ENCODE results near the gene SLC35C1.

The SLC35C1 gene

DNA sequence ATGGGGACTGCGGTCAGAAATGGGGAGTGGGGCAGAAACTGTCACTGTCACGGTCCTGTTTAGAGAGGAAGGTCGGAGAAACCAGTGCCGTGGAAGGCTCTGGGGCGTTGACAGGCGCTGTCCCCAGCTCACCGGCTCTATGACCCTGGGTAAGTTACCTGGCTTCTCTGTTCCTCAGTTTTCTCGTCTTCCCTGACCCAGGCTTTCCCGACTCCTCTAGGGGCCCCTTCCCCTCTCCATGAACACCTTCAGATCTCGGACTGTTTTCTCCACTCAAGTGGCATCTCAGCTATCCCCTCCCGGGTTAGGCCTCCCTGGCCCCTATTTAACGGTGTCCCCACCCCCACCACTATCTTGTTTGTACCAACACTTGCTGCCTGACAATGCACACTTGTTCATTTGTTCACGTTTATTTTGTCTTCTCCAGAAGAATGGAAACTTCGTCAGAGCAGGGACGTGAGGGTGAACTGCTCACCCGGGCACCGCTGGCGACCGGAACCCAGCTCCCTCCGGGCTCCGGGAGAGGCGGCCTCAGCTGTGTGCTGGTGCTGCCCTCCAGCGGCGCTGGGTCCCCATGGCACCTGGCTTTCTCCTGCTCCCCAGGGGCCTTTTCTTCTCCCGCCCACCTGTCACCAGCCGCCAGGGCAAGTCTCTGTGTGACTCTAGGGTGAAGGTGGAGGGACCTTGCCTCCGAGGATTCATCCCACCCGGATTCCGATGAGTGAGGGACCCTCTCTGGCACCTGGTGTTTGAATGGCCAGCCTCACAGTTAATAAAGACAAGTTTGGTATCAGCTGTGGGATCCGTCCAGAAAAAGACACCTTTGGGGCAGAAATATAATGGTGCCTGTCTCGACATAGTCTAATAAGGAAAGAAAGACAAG is 33.1 kb upstream of the SLC35C1 start:
- peak overlapping the region; percentile 51 for H3K9ac ChIP-seq (ENCODE audit: low read length)
- no peaks in the 10 kb centered on the region for H3K36me3 ChIP-seq (ENCODE audit: control insufficient read depth, insufficient read depth, low read length)
- H3K27me3 ChIP-seq (ENCODE audit: control insufficient read depth, insufficient read depth, low read length): peaks cover 5% of the 10 kb centered on the region
- H3K4me3 ChIP-seq (ENCODE audit: low read length): peak overlapping the region; percentile 33
- no peaks in the 10 kb centered on the region for H3K9me3 ChIP-seq (ENCODE audit: control insufficient read depth, low read length)
- peaks cover 4% of the 10 kb centered on the region for H3K4me1 ChIP-seq (ENCODE audit: control insufficient read depth, insufficient read depth, low read length)

DNA sequence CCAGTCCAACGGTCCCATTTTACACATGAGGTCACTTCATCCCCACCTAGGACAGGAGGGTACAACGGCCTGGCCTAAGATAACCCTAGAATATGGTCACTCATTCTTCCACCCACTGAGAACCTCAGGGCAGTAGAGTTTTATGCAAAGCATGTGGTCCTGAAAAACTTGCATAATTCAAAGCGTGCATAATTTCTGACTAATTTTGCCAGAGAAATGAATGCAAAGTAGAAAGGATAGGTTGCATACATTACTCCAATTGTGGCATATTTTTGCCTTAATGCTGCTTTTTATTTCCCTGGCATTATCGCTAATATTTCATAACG is 32.5 kb upstream of the SLC35C1 start:
- Histone ChIP-seq H3K36me3 (ENCODE audit: control insufficient read depth, insufficient read depth, low read length) (no peaks in the 10 kb centered on the region), H3K4me3 (ENCODE audit: low read length) (no peak overlapping the region), H3K9ac (ENCODE audit: low read length) (no peak overlapping the region), H3K4me1 (ENCODE audit: control insufficient read depth, insufficient read depth, low read length) (peaks cover 4% of the 10 kb centered on the region), H3K9me3 (ENCODE audit: control insufficient read depth, low read length) (no peaks in the 10 kb centered on the region), H3K27me3 (ENCODE audit: control insufficient read depth, insufficient read depth, low read length) (no peaks in the 10 kb centered on the region)

DNA sequence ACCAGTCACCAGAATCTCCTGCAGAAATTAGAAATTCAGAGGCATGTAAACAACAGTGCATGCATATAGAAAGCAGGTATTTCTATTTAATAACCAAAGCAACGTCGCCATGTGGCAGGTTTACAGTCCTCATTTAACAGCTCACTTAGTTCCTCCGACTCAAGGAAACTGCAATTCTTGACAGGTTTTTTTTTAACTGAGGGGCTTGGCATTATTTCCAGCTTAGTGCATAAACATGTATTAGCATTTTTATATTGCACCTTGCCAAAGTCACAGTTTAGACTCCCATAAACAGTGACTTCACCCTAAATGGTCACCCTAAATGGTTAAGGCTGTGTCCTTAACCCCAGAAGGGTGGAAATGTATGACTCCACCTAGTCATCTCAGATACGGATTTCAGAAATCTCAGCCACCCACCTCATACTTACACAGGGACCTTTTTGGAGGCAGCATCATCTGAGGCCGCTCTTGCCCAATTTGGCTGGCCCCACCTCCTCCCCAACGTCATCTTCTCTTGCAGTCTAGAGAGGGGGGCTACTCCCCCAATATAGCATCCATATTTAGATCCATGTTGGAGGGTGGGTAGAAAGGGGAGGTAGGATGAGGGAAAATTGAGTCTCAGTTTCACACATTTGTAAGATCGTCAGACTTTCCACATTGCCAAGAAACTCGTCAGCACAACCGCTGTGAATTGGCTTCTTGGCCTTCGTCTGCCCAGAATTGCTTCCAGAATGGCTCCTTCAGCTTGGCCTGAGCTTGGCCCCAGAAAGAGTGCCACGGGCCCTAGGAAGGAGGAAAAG is 31.8 kb upstream of the SLC35C1 start:
- H3K9ac ChIP-seq (ENCODE audit: low read length): no peak overlapping the region
- no peak overlapping the region for H3K4me3 ChIP-seq (ENCODE audit: low read length)
- peaks cover 4% of the 10 kb centered on the region for H3K4me1 ChIP-seq (ENCODE audit: control insufficient read depth, insufficient read depth, low read length)
- no peaks in the 10 kb centered on the region for H3K9me3 ChIP-seq (ENCODE audit: control insufficient read depth, low read length)
- H3K27me3 ChIP-seq (ENCODE audit: control insufficient read depth, insufficient read depth, low read length): no peaks in the 10 kb centered on the region
- H3K36me3 ChIP-seq (ENCODE audit: control insufficient read depth, insufficient read depth, low read length): no peaks in the 10 kb centered on the region

DNA sequence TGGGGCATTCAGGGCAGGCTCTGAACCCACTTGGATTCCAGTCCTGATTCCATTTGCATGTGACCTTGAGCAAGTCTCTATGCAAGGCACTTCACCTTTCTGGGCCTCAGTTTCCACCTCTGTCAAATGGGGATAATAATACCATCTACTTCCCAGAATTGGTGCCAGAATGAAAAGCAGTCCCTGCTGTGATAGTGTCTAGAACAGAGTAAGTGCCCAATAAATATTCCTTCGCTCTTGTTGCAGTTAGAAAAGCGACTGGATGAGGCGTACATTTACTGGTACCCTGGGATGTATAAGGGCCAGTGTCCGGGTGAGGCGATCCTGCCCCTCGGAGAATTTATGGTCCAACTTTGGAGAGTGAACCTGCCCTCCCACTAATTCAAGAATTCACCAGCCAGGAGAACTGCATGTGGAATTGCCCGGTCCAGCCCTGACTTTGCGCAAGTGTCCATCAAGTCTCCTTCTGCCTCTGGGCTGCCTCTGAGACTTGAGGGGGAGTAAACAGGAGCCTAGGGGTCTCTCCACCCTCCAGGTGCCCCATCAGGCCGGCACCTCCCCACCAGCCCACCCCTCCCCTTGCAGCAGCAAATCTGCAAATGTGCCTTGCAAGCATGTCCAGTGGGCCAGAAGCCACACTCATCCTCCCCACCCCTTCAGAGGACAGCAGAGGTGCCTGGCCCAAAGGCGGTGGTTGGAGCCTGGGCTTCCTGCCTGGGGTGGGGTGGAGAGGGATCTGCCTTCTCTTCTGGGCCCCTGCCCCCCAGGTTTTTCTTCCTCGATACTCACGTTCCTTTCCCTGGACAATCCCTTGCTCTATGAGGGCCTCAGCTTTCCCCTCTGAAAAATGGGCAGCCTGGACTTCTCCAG is 30.9 kb upstream of the SLC35C1 start:
- H3K9ac ChIP-seq (ENCODE audit: low read length): no peak overlapping the region
- no peaks in the 10 kb centered on the region for H3K9me3 ChIP-seq (ENCODE audit: control insufficient read depth, low read length)
- H3K36me3 ChIP-seq (ENCODE audit: control insufficient read depth, insufficient read depth, low read length): no peaks in the 10 kb centered on the region
- H3K4me1 ChIP-seq (ENCODE audit: control insufficient read depth, insufficient read depth, low read length): peaks cover 4% of the 10 kb centered on the region
- no peaks in the 10 kb centered on the region for H3K27me3 ChIP-seq (ENCODE audit: control insufficient read depth, insufficient read depth, low read length)
- no peak overlapping the region for H3K4me3 ChIP-seq (ENCODE audit: low read length)

DNA sequence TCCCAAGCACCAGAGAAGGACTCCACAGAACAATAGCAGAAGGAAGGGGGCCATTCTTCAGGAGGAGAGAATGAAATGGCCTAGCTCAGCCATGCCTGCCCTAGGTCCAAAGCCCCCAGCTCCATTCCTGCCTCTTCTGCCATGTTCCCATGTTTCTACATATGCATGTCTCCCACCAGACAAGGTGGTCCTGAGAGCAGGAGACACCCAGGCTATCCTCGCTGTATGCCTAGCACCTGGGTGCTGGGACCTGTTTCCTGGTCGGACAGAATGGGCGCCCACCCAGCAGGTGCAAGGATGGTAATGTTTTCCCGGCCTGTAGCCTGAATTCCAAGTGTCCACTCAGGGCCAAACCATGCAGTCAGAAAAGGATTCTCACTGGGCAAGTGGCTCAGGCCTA is 30.2 kb upstream of the SLC35C1 start:
- no peak overlapping the region for H3K9ac ChIP-seq (ENCODE audit: low read length)
- H3K36me3 ChIP-seq (ENCODE audit: control insufficient read depth, insufficient read depth, low read length): no peaks in the 10 kb centered on the region
- peaks cover 4% of the 10 kb centered on the region for H3K4me1 ChIP-seq (ENCODE audit: control insufficient read depth, insufficient read depth, low read length)
- no peaks in the 10 kb centered on the region for H3K27me3 ChIP-seq (ENCODE audit: control insufficient read depth, insufficient read depth, low read length)
- H3K9me3 ChIP-seq (ENCODE audit: control insufficient read depth, low read length): no peaks in the 10 kb centered on the region
- H3K4me3 ChIP-seq (ENCODE audit: low read length): no peak overlapping the region

DNA sequence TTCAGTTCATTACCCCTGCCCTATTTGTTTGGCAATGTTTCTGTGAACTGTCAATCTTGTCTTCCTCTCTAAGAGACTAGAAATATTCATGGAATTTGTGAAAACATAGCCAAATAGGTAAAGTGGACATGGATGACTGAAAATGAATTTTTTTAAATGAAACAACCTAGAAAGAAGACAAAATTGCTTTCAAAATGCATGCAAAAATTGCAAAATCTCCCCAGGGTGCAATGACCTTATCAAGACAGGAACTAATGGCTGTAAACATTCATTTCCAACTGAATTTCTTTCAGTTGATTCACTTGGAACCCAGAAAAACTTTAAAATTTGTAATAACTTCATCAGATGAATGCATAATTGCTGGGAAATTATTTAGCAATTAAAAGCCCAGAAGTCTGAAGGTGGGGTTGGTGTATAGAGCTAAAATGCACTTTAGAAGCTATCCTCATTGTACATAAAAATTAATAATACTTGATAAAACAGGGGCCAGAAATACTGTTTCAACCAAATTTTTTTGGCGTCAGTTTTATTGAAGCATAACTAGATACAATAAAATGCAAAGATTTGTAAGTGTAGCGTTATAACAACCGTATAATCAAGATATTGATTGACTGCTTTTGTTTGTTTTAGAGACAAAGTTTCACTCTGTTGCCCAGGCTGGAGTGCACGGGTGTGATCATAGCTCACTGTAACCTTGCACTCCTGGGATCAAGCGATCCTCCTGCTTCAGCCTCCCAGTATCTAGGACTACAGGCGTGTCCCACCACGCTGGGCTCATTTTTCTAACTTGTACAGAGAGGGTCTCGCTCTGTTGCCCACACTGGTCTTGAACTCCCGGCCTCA is 27.6 kb upstream of the SLC35C1 start:
- Histone ChIP-seq H3K4me3 (ENCODE audit: low read length) (no peak overlapping the region), H3K4me1 (ENCODE audit: control insufficient read depth, insufficient read depth, low read length) (no peaks in the 10 kb centered on the region), H3K27me3 (ENCODE audit: control insufficient read depth, insufficient read depth, low read length) (no peaks in the 10 kb centered on the region), H3K36me3 (ENCODE audit: control insufficient read depth, insufficient read depth, low read length) (no peaks in the 10 kb centered on the region), H3K9me3 (ENCODE audit: control insufficient read depth, low read length) (no peaks in the 10 kb centered on the region), H3K9ac (ENCODE audit: low read length) (no peak overlapping the region)

DNA sequence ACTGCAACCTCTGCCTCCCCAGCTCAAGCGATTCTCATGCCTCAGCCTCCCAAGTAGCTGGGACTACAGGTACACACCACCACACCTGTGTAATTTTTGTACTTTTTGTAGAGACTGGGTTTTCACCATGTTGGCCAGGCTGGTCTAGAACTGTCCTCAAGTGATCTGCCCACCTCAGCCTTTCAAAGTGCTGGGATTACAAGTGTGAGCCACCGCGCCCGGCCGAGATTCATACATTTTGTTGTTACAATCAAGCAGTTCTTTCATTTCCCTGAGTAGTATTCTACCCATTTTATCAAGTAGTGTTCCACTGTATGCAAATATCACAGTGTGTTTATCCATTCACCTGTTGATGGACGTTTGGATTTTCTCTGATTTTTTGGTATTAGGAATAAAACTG is 26.6 kb upstream of the SLC35C1 start:
- no peak overlapping the region for H3K9ac ChIP-seq (ENCODE audit: low read length)
- H3K36me3 ChIP-seq (ENCODE audit: control insufficient read depth, insufficient read depth, low read length): no peaks in the 10 kb centered on the region
- no peaks in the 10 kb centered on the region for H3K9me3 ChIP-seq (ENCODE audit: control insufficient read depth, low read length)
- no peaks in the 10 kb centered on the region for H3K4me1 ChIP-seq (ENCODE audit: control insufficient read depth, insufficient read depth, low read length)
- no peak overlapping the region for H3K4me3 ChIP-seq (ENCODE audit: low read length)
- no peaks in the 10 kb centered on the region for H3K27me3 ChIP-seq (ENCODE audit: control insufficient read depth, insufficient read depth, low read length)

DNA sequence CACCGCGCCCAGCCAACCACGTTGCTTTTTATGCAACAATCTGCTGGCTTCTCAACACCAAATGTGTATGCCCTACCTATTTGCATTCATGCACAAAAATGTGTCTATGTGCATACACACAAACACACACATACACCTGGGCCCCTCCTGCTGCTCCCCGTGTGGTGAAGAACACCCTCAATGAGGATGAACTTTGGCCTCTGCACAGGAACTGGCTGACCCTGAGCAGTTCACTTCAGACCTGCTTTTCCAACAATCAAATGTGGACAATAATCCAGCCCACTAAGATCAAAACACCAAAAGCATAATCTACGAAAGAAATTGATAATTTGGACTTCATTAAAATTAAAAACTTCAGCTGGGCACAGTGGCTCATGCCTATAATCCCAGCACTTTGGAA is 25.3 kb upstream of the SLC35C1 start:
- H3K9me3 ChIP-seq (ENCODE audit: control insufficient read depth, low read length): no peaks in the 10 kb centered on the region
- H3K4me3 ChIP-seq (ENCODE audit: low read length): no peak overlapping the region

DNA sequence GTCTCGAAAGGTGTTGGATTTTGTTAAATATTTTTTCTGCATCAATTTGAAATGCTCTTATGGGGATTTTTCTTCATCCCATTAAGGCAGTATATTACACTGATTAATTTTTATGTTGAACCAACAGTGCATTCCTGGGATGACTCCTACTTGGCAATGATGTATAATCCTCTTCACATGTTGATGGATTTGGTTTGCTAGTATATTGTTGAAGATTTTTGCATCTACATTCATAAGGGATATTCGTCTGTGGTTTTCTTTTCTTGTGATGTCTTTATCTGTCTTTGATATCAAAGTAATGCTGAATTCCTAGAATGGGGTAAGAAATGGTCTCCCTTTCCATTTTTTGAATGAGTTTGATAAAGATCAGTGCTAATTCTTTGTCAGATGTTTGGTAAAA is 18.7 kb upstream of the SLC35C1 start:
- Histone ChIP-seq H3K4me1 (ENCODE audit: control insufficient read depth, insufficient read depth, low read length) (no peaks in the 10 kb centered on the region), H3K9ac (ENCODE audit: low read length) (no peak overlapping the region), H3K36me3 (ENCODE audit: control insufficient read depth, insufficient read depth, low read length) (no peaks in the 10 kb centered on the region), H3K27me3 (ENCODE audit: control insufficient read depth, insufficient read depth, low read length) (no peaks in the 10 kb centered on the region), H3K9me3 (ENCODE audit: control insufficient read depth, low read length) (no peaks in the 10 kb centered on the region), H3K4me3 (ENCODE audit: low read length) (no peak overlapping the region)

More for the DNA sequence above, 25.3 kb upstream of the SLC35C1 start:
- Histone ChIP-seq H3K9ac (ENCODE audit: low read length) (no peak overlapping the region), H3K36me3 (ENCODE audit: control insufficient read depth, insufficient read depth, low read length) (no peaks in the 10 kb centered on the region), H3K4me1 (ENCODE audit: control insufficient read depth, insufficient read depth, low read length) (no peaks in the 10 kb centered on the region), H3K27me3 (ENCODE audit: control insufficient read depth, insufficient read depth, low read length) (no peaks in the 10 kb centered on the region)

DNA sequence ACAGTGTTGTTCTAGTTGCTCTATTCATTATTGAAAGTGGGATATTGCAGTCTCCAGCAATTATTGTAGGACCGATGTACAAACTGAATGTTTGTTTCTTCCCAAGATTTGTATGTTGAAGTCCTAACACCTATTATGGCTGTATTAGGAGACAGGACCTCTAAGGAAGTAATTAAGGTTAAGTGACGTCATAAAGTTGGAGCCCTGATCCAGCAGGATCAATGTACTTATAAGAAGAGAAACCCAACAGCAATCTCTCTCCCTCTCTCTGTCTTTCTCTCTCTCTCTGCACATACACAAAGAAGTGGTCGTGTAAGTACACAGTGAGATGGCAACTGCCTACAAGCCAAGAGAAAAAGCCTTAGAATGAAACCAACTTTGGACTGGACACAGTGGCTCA is 16.1 kb upstream of the SLC35C1 start:
- no peak overlapping the region for H3K9ac ChIP-seq (ENCODE audit: low read length)
- no peak overlapping the region for H3K4me3 ChIP-seq (ENCODE audit: low read length)
- peaks cover 2% of the 10 kb centered on the region for H3K4me1 ChIP-seq (ENCODE audit: control insufficient read depth, insufficient read depth, low read length)
- no peaks in the 10 kb centered on the region for H3K27me3 ChIP-seq (ENCODE audit: control insufficient read depth, insufficient read depth, low read length)
- H3K9me3 ChIP-seq (ENCODE audit: control insufficient read depth, low read length): no peaks in the 10 kb centered on the region
- no peaks in the 10 kb centered on the region for H3K36me3 ChIP-seq (ENCODE audit: control insufficient read depth, insufficient read depth, low read length)

DNA sequence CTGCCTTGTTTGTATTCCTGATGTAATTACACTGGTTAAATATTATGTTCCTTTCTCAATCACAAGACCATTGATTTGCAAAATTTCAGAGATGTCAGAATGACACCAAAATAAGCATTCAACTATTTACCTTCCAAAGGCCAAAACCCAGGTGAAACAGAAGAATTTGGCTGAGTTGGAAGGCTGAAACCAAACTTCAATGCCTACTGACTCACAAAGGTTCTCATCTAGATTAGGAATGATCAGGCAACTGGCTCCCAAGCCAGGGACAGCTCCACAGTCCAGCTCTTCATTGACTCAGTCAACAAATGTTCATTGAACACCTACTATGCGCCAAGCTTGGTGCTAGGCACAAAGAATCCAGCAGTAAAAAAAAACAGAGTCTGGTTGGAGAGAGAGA is 13.4 kb upstream of the SLC35C1 start:
- Histone ChIP-seq H3K9me3 (ENCODE audit: control insufficient read depth, low read length) (no peaks in the 10 kb centered on the region), H3K27me3 (ENCODE audit: control insufficient read depth, insufficient read depth, low read length) (no peaks in the 10 kb centered on the region), H3K4me1 (ENCODE audit: control insufficient read depth, insufficient read depth, low read length) (peaks cover 10% of the 10 kb centered on the region), H3K4me3 (ENCODE audit: low read length) (no peak overlapping the region), H3K9ac (ENCODE audit: low read length) (no peak overlapping the region), H3K36me3 (ENCODE audit: control insufficient read depth, insufficient read depth, low read length) (no peaks in the 10 kb centered on the region)

All from mucosa of stomach (tissue), 1 donor.